Measurements from ENCODE around the gene DAAM1.

GRCh38 chr14:59247801-59248584, 59.5 kb downstream of the DAAM1 start:
- TF ChIP-seq ZBTB21 (CRISPR knock-in tag; IDR thresholded peaks at IDR 0.05; ENCODE audit: borderline replicate concordance) = no peak
- TF ChIP-seq FOXP1 (CRISPR knock-in tag; IDR thresholded peaks at IDR 0.05; ENCODE audit: borderline replicate concordance) = no peak
